PC-9 (cell line): ENCODE results near the gene TRIM66.

Experiments used
- CTCF ChIP-seq: fragments of 200-600 bp; sonication (generic); conservative IDR thresholded peaks from 2 replicates; pipeline ENCODE4 v1.6.1; 2017; ENCODE audit warnings: mixed run types, antibody characterized with exemption, mild to moderate bottlenecking, moderate library complexity
- EZH2 ChIP-seq: fragments of 200-600 bp; sonication (generic); IDR thresholded peaks from 2 replicates; pipeline ENCODE4 v1.8.0; 2017; ENCODE audit warnings: antibody characterized with exemption, low read depth

- no peak for TF ChIP-seq CTCF
- TF ChIP-seq EZH2 = no peak
Observed at GRCh38 chr11:8720868-8721608, 38.6 kb upstream of the TRIM66 start.
